Natural killer cell (primary cell): Measurements from ENCODE around the gene LCNL1. TPM values are rescaled to one million over a fixed set of nuclear protein-coding genes. Genes with fewer than 3 reads are reported as not detected.

Experiments
- ATAC-seq, 3 donors: fragments of 150-1000 bp in 2 of 3; fragments of 200-7000 bp in 1 of 3; cut with Tn5 transposase; 1 replicate in 1 of 3; 2 replicates in 2 of 3; pipeline ENCODE4 v1.10.0; 2021; ENCODE audit warnings: mild to moderate bottlenecking in 2 of 3, moderate library complexity in 2 of 3
- DNase-seq, 2 donors: peaks; one replicate each; pipeline versions ENCODE4 v3.0.0 to v3.0.0-alpha.2; 2013 to 2021; ENCODE audit warnings: mixed read lengths in 1 of 2
- H3K27ac ChIP-seq: one replicate; pipeline ENCODE4 v1.5.1; 2013; ENCODE audit warnings: mild to moderate bottlenecking, low read length
- H3K27me3 ChIP-seq: one replicate; pipeline ENCODE4 v1.6.1; 2013; ENCODE audit warnings: low read length; ENCODE audit not compliant: control insufficient read depth, insufficient read depth
- H3K36me3 ChIP-seq: one replicate; pipeline ENCODE4 v1.6.1; 2013; ENCODE audit warnings: low read length; ENCODE audit not compliant: control insufficient read depth, insufficient read depth
- H3K4me1 ChIP-seq: one replicate; pipeline ENCODE4 v1.6.1; 2013; ENCODE audit warnings: low read length; ENCODE audit not compliant: control insufficient read depth, insufficient read depth
- H3K4me3 ChIP-seq: one replicate; pipeline ENCODE4 v1.5.1; 2013; ENCODE audit warnings: low read length
- H3K9me3 ChIP-seq: one replicate; pipeline ENCODE4 v1.6.1; 2013; ENCODE audit warnings: low read length; ENCODE audit not compliant: control insufficient read depth, insufficient read depth
- H3K27ac Mint-ChIP-seq, 2 donors: one replicate each; pipeline ENCODE4 v1.8.0; 2022; ENCODE audit warnings: mild to moderate bottlenecking in 2 of 2, mixed read lengths in 2 of 2, moderate library complexity in 1 of 2
- H3K27me3 Mint-ChIP-seq, 2 donors: one replicate each; pipeline ENCODE4 v1.8.0; 2022; ENCODE audit warnings: low read depth in 2 of 2, mixed read lengths in 2 of 2
- H3K36me3 Mint-ChIP-seq: one replicate; pipeline ENCODE4 v1.8.0; 2022; ENCODE audit warnings: mixed read lengths
- H3K4me1 Mint-ChIP-seq, 2 donors: one replicate each; pipeline ENCODE4 v1.8.0; 2022; ENCODE audit warnings: mixed read lengths in 2 of 2
- H3K4me3 Mint-ChIP-seq: one replicate; pipeline ENCODE4 v1.8.0; 2022; ENCODE audit warnings: mild to moderate bottlenecking, moderate library complexity, mixed read lengths
- H3K9me3 Mint-ChIP-seq, 2 donors: one replicate each; pipeline ENCODE4 v1.8.0; 2022; ENCODE audit warnings: mixed read lengths in 2 of 2
- CTCF ChIP-seq: fragments of 200-600 bp; IDR thresholded peaks from one replicate; pipeline ENCODE4 v1.8.0; 2022; ENCODE audit warnings: antibody characterized with exemption
- WGBS: methylation state at CpG from one replicate; pipeline ENCODE4 v1.1.7; 2013; ENCODE audit warnings: missing lambda C conversion rate; ENCODE audit not compliant: insufficient coverage; 5-methylcytosine and 5-hydroxymethylcytosine counted together
- intact Hi-C: fragments of 100-400 bp; cut with micrococcal nuclease; formaldehyde crosslinking; loops from one replicate; pipeline ENCODE4 v1.14.2; 2022
- total RNA-seq, 4 donors: library from RNA; stranded (reverse); fragments of 120-200 nt in 1 of 4; gene quantifications; one replicate each; pipeline versions ENCODE4 v1.2.3 to v1.2.4, GENCODE V29; 2013 to 2022

LCNL1 gene
- total RNA-seq, 3 donors from 2014 or later (not counting 1 experiment from before 2014, with no cell fraction given): 4.9 to 8.4 (median 8.2) TPM

- DNase-seq (no peak), ATAC-seq (no peak)
- no peak overlapping the region for H3K4me3 Mint-ChIP-seq
- H3K9me3 Mint-ChIP-seq: no peaks in the 10 kb centered on the region
- H3K4me1 Mint-ChIP-seq: peaks cover 21% of the 10 kb centered on the region in 2 donors
- H3K36me3 Mint-ChIP-seq: no peaks in the 10 kb centered on the region
- intact Hi-C loops: loop anchor here (5.0 kb wide), 1 partner anchor 53 kb away; the partner anchor contains the start of gene TRAF2
- WGBS: 89% methylated on average over 16 of the region's 16 CpGs
- Histone ChIP-seq H3K9me3 (no peaks in the 10 kb centered on the region), H3K4me1 (peaks cover 22% of the 10 kb centered on the region), H3K4me3 (no peak overlapping the region), H3K36me3 (peaks cover 39% of the 10 kb centered on the region), H3K27me3 (no peaks in the 10 kb centered on the region), H3K27ac (no peak overlapping the region)
- no peak for TF ChIP-seq CTCF
- H3K27me3 Mint-ChIP-seq: no peaks in the 10 kb centered on the region
- no peak overlapping the region for H3K27ac Mint-ChIP-seq
Observed at GRCh38 chr9:136939996-136940525, 42.7 kb upstream of the LCNL1 start.

- peaks cover 39% of the 10 kb centered on the region for H3K36me3 ChIP-seq
- intact Hi-C loops: loop anchor here (5.0 kb wide), 1 partner anchor 53 kb away; the partner anchor contains the start of gene TRAF2
- no peaks in the 10 kb centered on the region for H3K9me3 Mint-ChIP-seq
Observed at GRCh38 chr9:136940526-136941230, 42.1 kb upstream of the LCNL1 start.

GRCh38 chr9:136941231-136942111 lies 41.3 kb upstream of the LCNL1 start:
- ATAC-seq (no peak), DNase-seq (no peak)
- Histone ChIP-seq H3K4me1 (peaks cover 34% of the 10 kb centered on the region), H3K4me3 (no peak overlapping the region), H3K27me3 (no peaks in the 10 kb centered on the region), H3K27ac (no peak overlapping the region), H3K36me3 (peaks cover 39% of the 10 kb centered on the region), H3K9me3 (no peaks in the 10 kb centered on the region)
- Mint-ChIP-seq H3K36me3 (no peaks in the 10 kb centered on the region), H3K27me3 (no peaks in the 10 kb centered on the region), H3K9me3 (no peaks in the 10 kb centered on the region), H3K27ac (no peak overlapping the region), H3K4me3 (no peak overlapping the region), H3K4me1 (peaks cover 18 to 22% of the 10 kb centered on the region in 2 donors)
- TF ChIP-seq CTCF: no peak
- 97% methylated on average over 55 of the region's 55 CpGs for WGBS
- intact Hi-C loops: loop anchor here (5.0 kb wide), 1 partner anchor 54 kb away; the partner anchor contains the start of gene TRAF2

More at GRCh38 chr9:136940526-136941230, 42.1 kb upstream of the LCNL1 start:
- no peak for TF ChIP-seq CTCF
- no peak overlapping the region for H3K4me3 Mint-ChIP-seq
- H3K9me3 ChIP-seq: no peaks in the 10 kb centered on the region
- peaks cover 29% of the 10 kb centered on the region for H3K4me1 ChIP-seq
- ATAC-seq (no peak), DNase-seq (no peak)
- no peak overlapping the region for H3K27ac ChIP-seq
- H3K4me1 Mint-ChIP-seq: peaks cover 22 to 25% of the 10 kb centered on the region in 2 donors
- H3K4me3 ChIP-seq: no peak overlapping the region
- H3K27me3 ChIP-seq: no peaks in the 10 kb centered on the region
- 95% methylated on average over 42 of the region's 42 CpGs for WGBS
- no peaks in the 10 kb centered on the region for H3K27me3 Mint-ChIP-seq
- H3K27ac Mint-ChIP-seq: no peak overlapping the region
- H3K36me3 Mint-ChIP-seq: no peaks in the 10 kb centered on the region
